A673 (cell line): ENCODE measurements around the gene HMG20A. TPM values are rescaled to one million over a fixed set of nuclear protein-coding genes. Genes with fewer than 3 reads are reported as not detected.

ENCODE experiments used
- BruUV-seq: library from RNA; stranded (reverse); fragments of 400-500 nt; replicated peaks from 2 replicates; lab custom pipeline; 2021; lab: Mats Ljungman, UMichigan
- CTCF ChIA-PET: fragments of 300-600 bp; sonication (Branson Sonifier 250); formaldehyde crosslinking; loops from one replicate; lab custom pipeline; 2022; ENCODE audit warnings: antibody characterized with exemption; lab: Charles Lee
- POLR2A ChIA-PET: fragments of 300-600 bp; sonication (Branson Sonifier 250); formaldehyde crosslinking; loops from one replicate; lab custom pipeline; 2022; ENCODE audit warnings: antibody characterized with exemption; ENCODE audit not compliant: low non-redundant PET; lab: Charles Lee
- DNase-seq: peaks from one replicate; pipeline ENCODE4 v3.0.0-alpha.2; 2015; ENCODE audit warnings: low spot score
- H3K27ac ChIP-seq: fragments of 200-600 bp; sonication (generic); 2 replicates; pipeline ENCODE4 v1.5.1; 2016; ENCODE audit warnings: mixed run types, low read depth, mild to moderate bottlenecking, mixed read lengths, antibody characterized with exemption, low read length; ENCODE audit not compliant: poor library complexity, severe bottlenecking
- H3K27me3 ChIP-seq: fragments of 200-600 bp; sonication (generic); replicated peaks from 2 replicates; pipeline ENCODE4 v1.6.1; 2017; ENCODE audit warnings: mixed run types, low read depth, mild to moderate bottlenecking, mixed read lengths, antibody characterized with exemption, low read length; ENCODE audit not compliant: insufficient read depth, poor library complexity
- H3K36me3 ChIP-seq: fragments of 200-600 bp; sonication (generic); 2 replicates; pipeline ENCODE4 v1.6.1; 2016; ENCODE audit warnings: mixed run types, mild to moderate bottlenecking, mixed read lengths, antibody characterized with exemption, low read length; ENCODE audit not compliant: insufficient read depth, poor library complexity, severe bottlenecking
- H3K4me1 ChIP-seq: fragments of 200-600 bp; sonication (generic); 2 replicates; pipeline ENCODE4 v1.6.1; 2017; ENCODE audit warnings: mixed run types, mild to moderate bottlenecking, mixed read lengths, antibody characterized with exemption, low read length; ENCODE audit not compliant: insufficient read depth, poor library complexity, severe bottlenecking
- H3K4me3 ChIP-seq: fragments of 200-600 bp; sonication (generic); 2 replicates; pipeline ENCODE4 v1.5.1; 2016; ENCODE audit warnings: low read depth, mixed run types, mild to moderate bottlenecking, mixed read lengths, low read length; ENCODE audit not compliant: poor library complexity, severe bottlenecking
- H3K9me3 ChIP-seq: fragments of 200-600 bp; sonication (generic); 2 replicates; pipeline ENCODE4 v1.6.1; 2016; ENCODE audit warnings: mixed run types, low read depth, mild to moderate bottlenecking, mixed read lengths, antibody characterized with exemption, low read length; ENCODE audit not compliant: poor library complexity, severe bottlenecking
- EZH2 ChIP-seq: fragments of 200-600 bp; sonication (generic); IDR thresholded peaks from 2 replicates; pipeline ENCODE4 v1.6.1; 2017; ENCODE audit warnings: borderline replicate concordance, low read depth, mild to moderate bottlenecking, mixed read lengths, antibody characterized with exemption, low read length; ENCODE audit not compliant: poor library complexity, severe bottlenecking
- intact Hi-C: fragments of 100-400 bp; cut with micrococcal nuclease; formaldehyde crosslinking; loops from one replicate; pipeline ENCODE4 v1.10.0; 2022; ENCODE audit not compliant: unreplicated experiment
- total RNA-seq: library from RNA; stranded (reverse); gene quantifications from 2 replicates; pipeline ENCODE4 v1.2.3, GENCODE V29; 2021
- TF ChIP-seq, protein P1 (sequence below): fragments of 300-800, 200-600 bp; sonication (generic); conservative IDR thresholded peaks from 2 replicates; pipeline ENCODE4 v1.5.1; 2017; ENCODE audit warnings: low read depth, mild to moderate bottlenecking, antibody characterized with exemption, low read length, moderate library complexity, mixed read lengths

HMG20A gene
- total RNA-seq, 1 experiment from 2014 or later: 43.2 TPM

DNA sequence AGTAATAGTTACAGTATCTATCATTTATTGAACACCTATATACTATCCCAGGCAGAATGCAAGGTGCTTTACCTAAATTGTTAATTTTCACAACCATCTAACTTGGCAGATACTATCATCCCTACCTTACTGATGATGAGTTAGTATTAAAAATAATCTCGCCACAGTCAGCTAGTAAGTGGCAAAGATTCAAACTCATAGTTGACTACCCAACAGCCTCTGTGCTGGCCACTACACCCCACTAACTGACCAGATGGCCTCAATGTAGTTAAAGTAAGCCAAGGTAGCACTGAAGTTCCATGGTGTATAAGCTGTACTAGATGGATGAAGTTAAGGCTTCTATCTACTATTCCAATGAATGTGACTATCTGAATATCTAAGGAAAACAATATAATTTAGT, 45.6 kb upstream of the HMG20A start:
- Histone ChIP-seq H3K4me1 (no peaks in the 10 kb centered on the region), H3K9me3 (no peaks in the 10 kb centered on the region), H3K27ac (no peak overlapping the region), H3K36me3 (no peaks in the 10 kb centered on the region), H3K4me3 (no peak overlapping the region), H3K27me3 (no peaks in the 10 kb centered on the region)
- TF ChIP-seq, protein P1, sequence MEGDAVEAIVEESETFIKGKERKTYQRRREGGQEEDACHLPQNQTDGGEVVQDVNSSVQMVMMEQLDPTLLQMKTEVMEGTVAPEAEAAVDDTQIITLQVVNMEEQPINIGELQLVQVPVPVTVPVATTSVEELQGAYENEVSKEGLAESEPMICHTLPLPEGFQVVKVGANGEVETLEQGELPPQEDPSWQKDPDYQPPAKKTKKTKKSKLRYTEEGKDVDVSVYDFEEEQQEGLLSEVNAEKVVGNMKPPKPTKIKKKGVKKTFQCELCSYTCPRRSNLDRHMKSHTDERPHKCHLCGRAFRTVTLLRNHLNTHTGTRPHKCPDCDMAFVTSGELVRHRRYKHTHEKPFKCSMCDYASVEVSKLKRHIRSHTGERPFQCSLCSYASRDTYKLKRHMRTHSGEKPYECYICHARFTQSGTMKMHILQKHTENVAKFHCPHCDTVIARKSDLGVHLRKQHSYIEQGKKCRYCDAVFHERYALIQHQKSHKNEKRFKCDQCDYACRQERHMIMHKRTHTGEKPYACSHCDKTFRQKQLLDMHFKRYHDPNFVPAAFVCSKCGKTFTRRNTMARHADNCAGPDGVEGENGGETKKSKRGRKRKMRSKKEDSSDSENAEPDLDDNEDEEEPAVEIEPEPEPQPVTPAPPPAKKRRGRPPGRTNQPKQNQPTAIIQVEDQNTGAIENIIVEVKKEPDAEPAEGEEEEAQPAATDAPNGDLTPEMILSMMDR: no peak
- TF ChIP-seq EZH2: no peak
- no TSS peak for BruUV-seq
- CTCF ChIA-PET: no interaction called here
- DNase-seq: no peak
- POLR2A ChIA-PET: no interaction called here
- intact Hi-C loops: no loop called here

DNA sequence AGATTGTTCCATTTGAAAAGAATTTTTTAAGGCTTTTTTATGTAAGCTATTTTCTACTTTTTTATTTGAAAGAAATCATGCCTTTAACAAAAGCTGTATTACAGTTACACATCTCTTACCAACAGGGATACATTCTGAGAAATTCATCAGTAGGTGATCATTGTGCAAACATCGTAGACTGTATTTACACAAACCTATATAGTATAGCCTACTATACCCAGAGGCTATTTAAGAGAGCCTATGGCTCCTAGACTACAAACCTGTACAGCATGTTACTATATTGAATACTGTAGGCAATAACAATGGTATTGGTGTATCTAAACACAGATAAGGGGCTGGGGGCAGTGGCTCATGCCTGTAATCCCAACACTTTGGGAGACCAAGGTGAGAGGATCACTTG, 43.9 kb upstream of the HMG20A start:
- H3K36me3 ChIP-seq: no peaks in the 10 kb centered on the region
- intact Hi-C loops: no loop called here
- H3K27ac ChIP-seq: no peak overlapping the region
- ChIA-PET POLR2A (no interaction called here), CTCF (no interaction called here)
- no peaks in the 10 kb centered on the region for H3K4me1 ChIP-seq
- no peaks in the 10 kb centered on the region for H3K27me3 ChIP-seq
- H3K9me3 ChIP-seq: no peaks in the 10 kb centered on the region
- DNase-seq: no peak
- no peak for TF ChIP-seq EZH2
- TF ChIP-seq, protein P1: no peak
- no peak overlapping the region for H3K4me3 ChIP-seq
- BruUV-seq: no TSS peak

DNA sequence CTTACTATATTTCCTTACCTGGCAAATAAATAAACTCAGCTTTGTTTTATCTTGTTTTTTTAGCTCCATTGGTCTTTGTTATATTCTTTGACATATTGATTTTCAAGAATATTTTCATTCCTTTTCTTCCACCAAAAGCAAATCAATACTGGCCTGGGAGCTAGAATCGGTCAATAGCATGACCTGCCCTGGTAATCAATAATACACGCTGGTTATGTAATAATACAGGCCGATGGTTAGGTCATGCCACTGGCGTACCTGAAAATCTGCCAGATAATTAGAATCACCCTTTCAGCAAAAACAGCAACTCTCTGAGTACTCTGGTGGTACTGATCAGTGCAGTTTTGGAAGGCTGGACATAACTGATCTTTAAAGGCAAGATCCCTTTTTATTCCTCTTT, 40.7 kb upstream of the HMG20A start:
- CTCF ChIA-PET: no interaction called here
- TF ChIP-seq EZH2: no peak
- TF ChIP-seq, protein P1: no peak
- Histone ChIP-seq H3K4me3 (no peak overlapping the region), H3K27ac (no peak overlapping the region), H3K4me1 (peaks cover 9% of the 10 kb centered on the region), H3K27me3 (no peaks in the 10 kb centered on the region), H3K9me3 (no peaks in the 10 kb centered on the region), H3K36me3 (no peaks in the 10 kb centered on the region)
- intact Hi-C loops: no loop called here
- no TSS peak for BruUV-seq
- DNase-seq: no peak
- POLR2A ChIA-PET: no interaction called here
